Cardiac muscle cell (in vitro differentiated cells and primary cell): Measurements from ENCODE around the gene HOXA5. TPM values are rescaled to one million over a fixed set of nuclear protein-coding genes. Genes with fewer than 3 reads are reported as not detected.

ENCODE experiments used
- DNase-seq, 2 donors: peaks; one replicate each; pipeline versions ENCODE4 v3.0.0 to v3.0.0-alpha.2; 2010 to 2017; ENCODE audit warnings: low read depth in 1 of 2, low spot score in 1 of 2
- H3K27ac ChIP-seq: fragments of 200-600 bp; sonication (generic); 2 replicates; pipeline ENCODE4 v1.5.1; 2016
- H3K27me3 ChIP-seq: fragments of 200-600 bp; sonication (generic); 2 replicates; pipeline ENCODE4 v1.6.0; 2016; ENCODE audit warnings: control low read depth
- H3K36me3 ChIP-seq: fragments of 200-600 bp; sonication (generic); 2 replicates; pipeline ENCODE4 v1.5.1; 2016; ENCODE audit warnings: control low read depth
- H3K4me1 ChIP-seq: fragments of 200-600 bp; sonication (generic); 2 replicates; pipeline ENCODE4 v1.8.1; 2017; ENCODE audit warnings: low read depth, mild to moderate bottlenecking, mixed run types
- H3K4me3 ChIP-seq: fragments of 200-600 bp; sonication (generic); 2 replicates; pipeline ENCODE4 v1.5.1; 2016; ENCODE audit warnings: mild to moderate bottlenecking
- H3K9me3 ChIP-seq: fragments of 200-600 bp; sonication (generic); 2 replicates; pipeline ENCODE4 v1.5.1; 2017; ENCODE audit warnings: low read depth, mild to moderate bottlenecking, control low read depth
- CTCF ChIP-seq: IDR thresholded peaks from 2 replicates; pipeline ENCODE4 v1.5.1; 2012; ENCODE audit warnings: low read depth, mild to moderate bottlenecking, low read length
- polyA plus RNA-seq: library from polyadenylated mRNA; unstranded; fragments of >200 nt; fragmentation: Nextera tagmentation; extraction: Ambion mirVana; gene quantifications from 2 replicates; pipeline ENCODE4 v1.2.1, GENCODE V29; 2016
- total RNA-seq: library from RNA; depleted of rRNA; stranded (reverse); fragments of >200 nt; gene quantifications from 2 replicates; pipeline ENCODE4 v1.2.3, GENCODE V29; 2016

HOXA5 gene
- total and polyA plus RNA-seq, 2 experiments from 2014 or later: not detected

DNA sequence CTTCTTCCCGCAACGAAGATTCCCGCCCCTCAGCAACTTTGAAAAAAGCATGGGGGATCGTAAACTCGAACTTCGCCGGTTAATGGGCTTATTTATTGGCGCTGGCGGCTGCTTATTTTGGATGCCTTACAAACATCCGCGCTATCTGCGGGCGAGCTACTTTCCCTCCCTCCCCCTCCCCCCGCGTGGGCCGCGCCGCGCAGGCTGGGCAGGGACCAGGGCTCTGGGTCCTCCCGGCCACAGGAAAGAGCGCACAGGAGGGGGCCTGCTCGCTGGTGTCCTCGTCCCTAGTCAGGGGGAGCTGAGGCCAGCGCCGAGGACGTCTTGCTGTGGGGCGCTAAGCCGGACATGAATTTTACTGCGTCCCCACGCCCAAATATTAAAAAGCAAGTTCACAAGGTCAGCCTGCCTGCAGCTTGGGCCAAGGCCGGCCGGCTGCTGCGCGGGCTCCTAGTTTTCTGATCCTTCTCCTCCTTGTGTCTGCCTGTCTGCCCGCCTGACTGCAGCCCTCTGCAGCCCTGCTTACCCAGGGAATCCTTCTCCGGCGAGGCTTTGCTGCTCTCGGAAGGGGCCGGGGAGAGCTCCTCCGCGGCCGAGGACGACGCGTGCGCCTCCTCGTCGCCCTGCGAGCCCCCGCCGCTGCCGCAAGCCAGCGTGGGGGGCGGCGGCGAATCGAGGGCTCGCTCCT is 29.5 kb upstream of the HOXA5 start:
- peak overlapping the region; percentile 19 for H3K4me3 ChIP-seq

GRCh38 chr7:27172315-27172774 is 28.9 kb upstream of the HOXA5 start:
- DNase-seq: no peak
- peaks cover 3% of the 10 kb centered on the region for H3K4me1 ChIP-seq
- peaks cover 100% of the 10 kb centered on the region for H3K27me3 ChIP-seq
- H3K9me3 ChIP-seq: no peaks in the 10 kb centered on the region
- no peak overlapping the region for H3K27ac ChIP-seq
- no peak for TF ChIP-seq CTCF
- H3K36me3 ChIP-seq: no peaks in the 10 kb centered on the region
- H3K4me3 ChIP-seq: no peak overlapping the region

More for the DNA sequence above, 29.5 kb upstream of the HOXA5 start:
- no peaks in the 10 kb centered on the region for H3K36me3 ChIP-seq
- no peak for TF ChIP-seq CTCF
- H3K4me1 ChIP-seq: peaks cover 3% of the 10 kb centered on the region
- no peaks in the 10 kb centered on the region for H3K9me3 ChIP-seq
- H3K27ac ChIP-seq: no peak overlapping the region
- H3K27me3 ChIP-seq: peaks cover 100% of the 10 kb centered on the region
- DNase-seq: no peak

- no peak for TF ChIP-seq CTCF
- DNase-seq: no peak
- H3K36me3 ChIP-seq: no peaks in the 10 kb centered on the region
- H3K4me3 ChIP-seq: no peak overlapping the region
- no peaks in the 10 kb centered on the region for H3K9me3 ChIP-seq
- no peak overlapping the region for H3K27ac ChIP-seq
- peaks cover 3% of the 10 kb centered on the region for H3K4me1 ChIP-seq
- H3K27me3 ChIP-seq: peaks cover 100% of the 10 kb centered on the region
Measured at GRCh38 chr7:27171637-27172314, 28.3 kb upstream of the HOXA5 start.

DNA sequence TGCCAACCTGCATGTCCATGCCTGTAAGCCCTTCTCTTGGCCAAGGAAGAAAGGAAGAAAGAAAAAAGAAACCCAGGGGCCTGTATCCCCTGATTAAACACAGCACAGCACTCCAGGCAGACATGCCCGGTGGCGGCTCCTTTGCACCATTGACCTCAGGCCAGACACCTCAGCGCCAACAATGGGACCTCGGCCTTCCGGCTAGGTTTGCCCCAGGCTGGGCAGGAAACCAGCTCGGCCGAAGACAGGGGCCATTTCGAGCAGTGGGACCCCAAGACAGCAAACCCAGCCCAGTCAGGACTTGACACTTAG is 27.8 kb upstream of the HOXA5 start:
- Histone ChIP-seq H3K9me3 (no peaks in the 10 kb centered on the region), H3K36me3 (no peaks in the 10 kb centered on the region), H3K4me1 (peaks cover 3% of the 10 kb centered on the region), H3K27ac (no peak overlapping the region), H3K4me3 (no peak overlapping the region), H3K27me3 (peaks cover 100% of the 10 kb centered on the region)
- no peak for DNase-seq
- TF ChIP-seq CTCF: no peak

GRCh38 chr7:27170426-27171324 is 27.2 kb upstream of the HOXA5 start:
- no peaks in the 10 kb centered on the region for H3K36me3 ChIP-seq
- H3K4me3 ChIP-seq: no peak overlapping the region
- peaks cover 3% of the 10 kb centered on the region for H3K4me1 ChIP-seq
- peaks cover 100% of the 10 kb centered on the region for H3K27me3 ChIP-seq
- TF ChIP-seq CTCF: no peak
- H3K9me3 ChIP-seq: no peaks in the 10 kb centered on the region
- no peak for DNase-seq
- H3K27ac ChIP-seq: no peak overlapping the region
